Daoy (cell line): ENCODE measurements around the gene CAMTA2. TPM values are rescaled to one million over a fixed set of nuclear protein-coding genes. Genes with fewer than 3 reads are reported as not detected.
"Not testable (repeated sequence)": the region's sequence is repeated elsewhere in the genome, so short reads cannot be mapped to it uniquely, and the experiment has no call there.

Experiments
- DNase-seq: peaks from one replicate; pipeline ENCODE4 v3.0.0-alpha.2; 2015; ENCODE audit warnings: low read depth
- total RNA-seq: library from RNA; depleted of rRNA; stranded (reverse); fragments of >200 nt; shearing (Covaris generic); gene quantifications from 2 replicates; pipeline ENCODE4 v1.2.3, GENCODE V29; 2014; rRNA removed

CAMTA2 gene
- total RNA-seq, 1 experiment from 2014 or later = 8.5 TPM

DNA sequence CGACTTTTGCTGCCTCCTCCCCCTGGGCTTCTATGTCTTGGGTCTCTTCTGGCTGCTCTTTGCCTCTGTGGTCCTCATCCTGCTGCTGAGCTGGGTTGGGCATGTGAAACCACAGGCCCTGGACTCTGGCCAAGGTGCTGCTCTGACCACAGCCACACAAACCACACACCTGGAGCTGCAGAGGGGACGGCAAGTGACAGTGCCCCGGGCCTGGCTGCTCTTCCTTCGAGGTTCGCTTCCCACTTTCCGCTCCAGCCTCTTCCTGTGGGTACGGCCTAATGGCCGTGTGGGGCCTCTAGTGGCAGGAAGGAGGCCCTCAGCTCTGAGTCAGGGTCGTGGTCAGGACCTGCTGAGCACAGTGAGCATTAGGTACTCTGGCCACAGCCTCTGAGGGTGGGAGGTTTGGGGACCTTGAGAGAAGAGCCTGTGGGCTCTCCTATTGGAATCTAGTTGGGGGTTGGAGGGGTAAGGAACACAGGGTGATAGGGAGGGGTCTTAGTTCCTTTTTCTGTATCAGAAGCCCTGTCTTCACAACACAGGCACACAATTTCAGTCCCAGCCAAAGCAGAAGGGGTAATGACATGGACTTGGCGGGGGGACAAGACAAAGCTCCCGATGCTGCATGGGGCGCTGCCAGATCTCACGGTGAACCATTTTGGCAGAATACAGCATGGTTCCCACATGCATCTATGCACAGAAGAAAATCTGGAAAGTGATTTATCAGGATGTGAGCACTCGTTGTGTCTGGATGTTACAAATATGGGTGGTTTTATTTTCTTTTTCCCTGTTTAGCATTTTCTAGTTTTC is 53.1 kb downstream of the CAMTA2 start:
- DNase-seq = peak; percentile 85

DNA sequence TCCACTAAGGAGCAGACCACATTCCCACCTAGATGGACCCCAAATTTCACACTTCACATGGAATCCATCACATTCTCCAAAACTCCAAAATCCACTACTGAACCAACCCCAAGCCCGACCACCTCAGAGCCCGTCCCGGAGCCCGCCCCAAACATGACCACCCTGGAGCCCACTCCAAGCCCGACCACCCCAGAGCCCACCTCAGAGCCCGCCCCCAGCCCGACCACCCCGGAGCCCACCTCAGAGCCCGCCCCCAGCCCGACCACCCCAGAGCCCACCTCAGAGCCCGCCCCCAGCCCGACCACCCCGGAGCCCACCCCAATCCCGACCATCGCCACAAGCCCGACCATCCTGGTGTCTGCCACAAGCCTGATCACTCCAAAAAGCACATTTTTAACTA is 53.8 kb downstream of the CAMTA2 start:
- no peak for DNase-seq

- DNase-seq = no peak
Observed at GRCh38 chr17:4932756-4933155, 54.7 kb downstream of the CAMTA2 start.

DNA sequence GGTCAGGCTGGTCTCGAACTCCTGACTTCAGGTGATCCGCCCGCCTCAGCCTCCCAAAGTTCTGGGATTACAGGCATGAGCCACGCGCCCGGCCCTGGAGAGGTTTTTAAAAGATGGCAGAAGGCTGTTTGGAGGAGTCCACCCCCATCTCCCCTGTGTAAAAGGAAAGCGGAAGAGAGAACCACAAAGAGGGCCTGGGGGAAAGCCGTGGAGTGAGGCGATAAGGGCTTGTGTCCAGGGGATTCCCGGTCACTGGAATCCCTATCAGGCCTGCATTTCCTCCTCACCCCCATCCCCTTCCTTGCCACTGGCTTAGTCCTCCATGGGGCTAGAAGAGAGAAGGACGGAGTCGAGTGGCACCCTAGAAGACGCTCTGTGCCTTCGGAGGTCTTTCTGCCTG is 55.5 kb downstream of the CAMTA2 start, which contains the start of gene GP1BA:
Gene GP1BA (plus strand): TSS at position 315 of the 400 bp plus-strand sequence. CDS start 328 bp downstream, outside the sequence.
- no peak for DNase-seq

- no peak for DNase-seq
Observed at GRCh38 chr17:4928881-4929280, 58.6 kb downstream of the CAMTA2 start.

DNA sequence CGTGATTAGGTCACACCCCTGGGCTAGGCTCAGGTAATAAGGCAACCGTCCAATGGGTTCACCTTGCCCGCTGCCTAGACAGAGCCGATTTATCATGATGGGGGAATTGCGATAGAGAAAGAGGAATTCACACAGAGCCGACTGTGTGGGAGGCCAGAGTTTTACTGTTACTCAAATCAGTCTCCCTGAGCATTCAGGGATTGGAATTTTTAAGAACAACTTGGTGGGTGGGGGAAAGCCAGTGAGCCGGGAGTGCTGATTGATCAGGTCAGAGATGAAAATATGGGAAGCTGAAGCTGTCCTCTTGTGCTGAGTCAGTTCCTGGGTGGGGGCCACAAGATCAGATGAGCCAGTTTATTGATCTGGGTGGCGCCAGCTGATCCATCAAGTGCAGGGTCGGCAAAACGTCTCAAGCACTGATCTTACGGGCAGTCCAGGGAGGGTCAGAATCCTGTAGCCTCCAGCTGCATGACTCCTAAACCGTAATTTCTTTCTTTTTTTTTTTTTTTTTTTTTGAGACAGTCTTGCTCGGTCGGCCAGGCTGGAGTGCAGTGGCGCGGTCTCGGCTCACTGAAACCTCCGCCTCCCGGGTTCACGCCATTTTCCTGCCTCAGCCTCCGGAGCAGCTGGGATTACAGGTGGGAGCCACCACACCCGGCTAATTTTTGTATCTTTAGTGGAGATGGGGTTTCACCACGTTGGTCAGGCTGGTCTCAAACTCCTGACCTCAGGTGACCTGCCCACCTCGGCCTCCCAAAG is 60.7 kb downstream of the CAMTA2 start:
- not testable (repeated sequence) for DNase-seq

GRCh38 chr17:4921320-4921719 is 66.2 kb downstream of the CAMTA2 start:
- no peak for DNase-seq

DNA sequence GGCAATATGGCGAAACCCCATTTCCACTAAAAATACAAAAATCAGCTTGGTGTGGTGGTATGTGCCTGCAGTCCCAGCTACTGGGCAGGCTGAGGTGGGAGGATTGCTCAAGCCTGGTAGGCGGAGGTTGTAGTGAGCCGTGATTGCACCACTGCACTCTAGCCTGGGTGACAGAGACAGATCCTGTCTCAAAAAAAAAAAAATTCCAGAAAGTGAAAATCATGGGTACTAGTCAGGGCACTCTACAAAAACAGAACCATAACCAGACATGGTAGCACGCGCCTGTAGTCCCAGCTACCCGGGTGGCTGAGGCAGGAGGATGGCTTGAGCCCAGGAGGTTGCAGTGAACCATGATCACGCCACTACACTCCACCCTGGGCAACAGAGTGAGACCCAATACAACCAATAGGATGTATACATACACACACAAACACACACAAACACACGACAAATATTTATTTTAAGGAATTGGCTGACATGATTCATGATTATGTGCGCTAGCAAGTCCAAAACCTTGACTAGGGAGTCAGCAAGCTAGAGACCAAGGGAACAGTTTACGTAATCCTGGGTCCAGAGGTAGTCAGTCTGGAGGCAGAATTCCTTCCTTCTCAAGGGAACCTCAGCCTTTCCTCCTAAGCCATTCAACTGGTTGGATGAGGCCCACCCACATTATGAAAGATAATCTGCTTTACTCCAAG is 67.0 kb downstream of the CAMTA2 start:
- no peak for DNase-seq

GRCh38 chr17:4919511-4920047 is 67.9 kb downstream of the CAMTA2 start:
- no peak for DNase-seq

Other genes with a start within 250 kb of the CAMTA2 start
- 1.1 TPM in 1 of 2 replicates, not detected in the other for gene ZMYND15, start 247.8 kb downstream of the CAMTA2 start, total RNA-seq
- 3.0 and 3.8 TPM in 2 replicates for gene CXCL16, start 247.7 kb downstream of the CAMTA2 start, total RNA-seq
- gene TM4SF5, start 215.8 kb downstream of the CAMTA2 start, total RNA-seq = not detected in 2 replicates
- not detected in 2 replicates for gene VMO1, start 201.3 kb downstream of the CAMTA2 start, total RNA-seq
- gene GLTPD2, start 198.7 kb downstream of the CAMTA2 start, total RNA-seq = not detected in 2 replicates
- 361 and 379 TPM in 2 replicates for gene PSMB6, start 191.5 kb downstream of the CAMTA2 start, total RNA-seq
- gene PLD2, start 180.5 kb downstream of the CAMTA2 start, total RNA-seq = 3.7 and 9.2 TPM in 2 replicates
- gene MINK1, start 154.3 kb downstream of the CAMTA2 start, total RNA-seq = 10.8 and 13.8 TPM in 2 replicates
- gene C17orf107, start 88.1 kb downstream of the CAMTA2 start, total RNA-seq = 0.17 TPM in 1 of 2 replicates, not detected in the other
- 1.1 TPM in 1 of 2 replicates, not detected in the other for gene CHRNE, start 84.6 kb downstream of the CAMTA2 start, total RNA-seq
- gene GP1BA, start 55.4 kb downstream of the CAMTA2 start, total RNA-seq = 0.23 TPM in 1 of 2 replicates, not detected in the other
- gene SLC25A11, start 47.6 kb downstream of the CAMTA2 start, total RNA-seq = 82.4 and 112 TPM in 2 replicates
- 31.8 and 39.1 TPM in 2 replicates for gene RNF167, start 47.4 kb downstream of the CAMTA2 start, total RNA-seq
- 1,218 and 1,358 TPM in 2 replicates for gene PFN1, start 39.1 kb downstream of the CAMTA2 start, total RNA-seq
- gene ENO3, start 36.6 kb downstream of the CAMTA2 start, total RNA-seq = 1.8 and 5.2 TPM in 2 replicates
- gene SPAG7, start 19.9 kb downstream of the CAMTA2 start, total RNA-seq = 56.3 and 93.3 TPM in 2 replicates
- gene INCA1, start 9.8 kb upstream of the CAMTA2 start, total RNA-seq = 0.23 TPM in 1 of 2 replicates, not detected in the other
- 32.3 and 46.6 TPM in 2 replicates for gene KIF1C, start 10.3 kb upstream of the CAMTA2 start, total RNA-seq
- gene SLC52A1, start 47.8 kb upstream of the CAMTA2 start, total RNA-seq = not detected in 2 replicates
- gene ZFP3, start 90.8 kb upstream of the CAMTA2 start, total RNA-seq = not detected in 2 replicates
- 17.7 and 20.4 TPM in 2 replicates for gene ZNF232, start 124.2 kb upstream of the CAMTA2 start, total RNA-seq
- gene USP6, start 128.4 kb upstream of the CAMTA2 start, total RNA-seq = not detected in 2 replicates
- 4.5 and 6.5 TPM in 2 replicates for gene ZNF594, start 204.2 kb upstream of the CAMTA2 start, total RNA-seq
- not detected in 2 replicates for gene SCIMP, start 247.2 kb upstream of the CAMTA2 start, total RNA-seq